Measurements from ENCODE around the gene PTPRT. TPM values are rescaled to one million over a fixed set of nuclear protein-coding genes. Genes with fewer than 3 reads are reported as not detected.

PTPRT gene
- total and polyA plus RNA-seq, 12 donors = 0.05 to 0.34 (median 0.16) TPM; not detected in 1

- TF ChIP-seq CTCF (IDR thresholded peaks at IDR 0.05) = no peak
- Histone ChIP-seq H3K9me3 (replicated peaks in 1 of 3) (no peaks in the 10 kb centered on the region), H3K27me3 (no peaks in the 10 kb centered on the region), H3K4me3 (no peak overlapping the region), H3K36me3 (replicated peaks in 1 of 2) (no peaks in the 10 kb centered on the region), H3K27ac (no peak overlapping the region), H3K4me1 (replicated peaks in 1 of 2) (no peaks in the 10 kb centered on the region)
- DNase-seq = no peak
- WGBS, 4 donors = 69 to 81% (median 73%) methylated on average over 5 of the region's 5 CpGs
- intact Hi-C loops (cut with DNase I) = no loop called here
These were observed 353.4 kb downstream of the PTPRT start for GRCh38 chr20:42836339-42836738.

- Histone ChIP-seq H3K9me3 (replicated peaks in 1 of 3) (no peaks in the 10 kb centered on the region), H3K27me3 (peaks cover 5% of the 10 kb centered on the region), H3K27ac (no peak overlapping the region), H3K4me1 (replicated peaks in 1 of 2) (no peaks in the 10 kb centered on the region), H3K36me3 (replicated peaks in 1 of 2) (no peaks in the 10 kb centered on the region), H3K4me3 (no peak overlapping the region)
- DNase-seq = no peak
- 72 to 81% (median 80%) methylated on average over 6 of the region's 6 CpGs for WGBS, 4 donors
- intact Hi-C loops (cut with DNase I) = no loop called here
- TF ChIP-seq POLR2A (IDR thresholded peaks at IDR 0.05) (no peak), CTCF (IDR thresholded peaks at IDR 0.05) (no peak)
These were observed 381.8 kb downstream of the PTPRT start for GRCh38 chr20:42807876-42808275.

DNA sequence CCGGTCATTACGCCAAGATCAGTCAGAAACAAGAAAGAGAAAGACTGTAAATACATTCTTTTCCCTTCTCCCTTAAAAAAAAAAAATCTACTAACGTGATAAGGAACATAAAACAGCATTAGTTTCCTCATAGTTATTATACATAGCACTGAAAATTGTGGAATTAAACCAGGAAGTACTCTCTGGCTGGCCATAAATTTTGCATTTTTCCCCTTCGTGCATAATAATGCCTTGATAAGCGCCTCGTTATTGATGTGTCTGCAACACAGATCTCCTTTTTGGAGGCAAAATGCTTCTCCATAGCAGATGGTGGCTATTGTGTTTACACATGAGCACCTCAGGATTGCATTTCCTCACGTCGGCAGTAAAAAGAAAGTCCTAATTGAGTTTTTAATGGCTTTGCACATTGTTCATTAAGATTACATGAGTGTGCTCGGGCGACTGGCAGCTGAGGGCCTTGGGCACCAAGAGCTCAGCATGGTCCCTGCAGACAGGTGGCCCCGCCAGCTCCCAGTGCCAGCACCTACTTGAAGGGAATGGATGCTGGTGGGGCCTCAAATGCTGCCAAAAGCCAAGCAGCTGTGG is 394.5 kb downstream of the PTPRT start:
- H3K4me1 ChIP-seq (replicated peaks in 1 of 2) = no peaks in the 10 kb centered on the region
- no peak overlapping the region for H3K27ac ChIP-seq
- TF ChIP-seq CTCF (IDR thresholded peaks at IDR 0.05) (no peak), POLR2A (IDR thresholded peaks at IDR 0.05) (no peak)
- DNase-seq = no peak
- intact Hi-C loops (cut with DNase I) = no loop called here
- WGBS, 4 donors = 74 to 78% (median 77%) methylated on average over 11 of the region's 11 CpGs
- H3K27me3 ChIP-seq = no peaks in the 10 kb centered on the region
- H3K9me3 ChIP-seq (replicated peaks in 1 of 3) = no peaks in the 10 kb centered on the region
- H3K36me3 ChIP-seq (replicated peaks in 1 of 2) = no peaks in the 10 kb centered on the region
- H3K4me3 ChIP-seq = no peak overlapping the region

GRCh38 chr20:42792052-42792451 is 397.7 kb downstream of the PTPRT start:
- no peaks in the 10 kb centered on the region for H3K36me3 ChIP-seq (replicated peaks in 1 of 2)
- no peak overlapping the region for H3K27ac ChIP-seq
- intact Hi-C loops (cut with DNase I) = no loop called here
- no peak for DNase-seq
- H3K27me3 ChIP-seq = no peaks in the 10 kb centered on the region
- no peak overlapping the region for H3K4me3 ChIP-seq
- no peaks in the 10 kb centered on the region for H3K9me3 ChIP-seq (replicated peaks in 1 of 3)
- H3K4me1 ChIP-seq (replicated peaks in 1 of 2) = no peaks in the 10 kb centered on the region
- no peak for TF ChIP-seq CTCF (IDR thresholded peaks at IDR 0.05)
- no peak for TF ChIP-seq POLR2A (IDR thresholded peaks at IDR 0.05)
- WGBS, 4 donors = 78 to 91% (median 80%) methylated on average over 1 of the region's 1 CpG
